Measurements from ENCODE around the gene DCC. TPM values are rescaled to one million over a fixed set of nuclear protein-coding genes. Genes with fewer than 3 reads are reported as not detected.

Gene DCC
- total RNA-seq, 1 experiment from 2014 or later = not detected

- Histone ChIP-seq H2AFZ (no peak overlapping the region), H3K79me2 (ENCODE audit: low read depth) (no peaks in the 10 kb centered on the region), H3K4me1 (replicated peaks; ENCODE audit: insufficient read depth) (no peaks in the 10 kb centered on the region), H3K9me3 (ENCODE audit: insufficient read depth, low read depth) (no peaks in the 10 kb centered on the region), H3K9me2 (ENCODE audit: insufficient read depth) (no peaks in the 10 kb centered on the region), H4K20me1 (ENCODE audit: insufficient read depth) (no peaks in the 10 kb centered on the region), H3K27me3 (ENCODE audit: insufficient read depth, low read depth) (no peaks in the 10 kb centered on the region), H3K27ac (no peak overlapping the region), H3F3A (ENCODE audit: insufficient read depth, low read depth) (no peaks in the 10 kb centered on the region), H3K36me3 (ENCODE audit: low read depth) (no peaks in the 10 kb centered on the region), H3K4me2 (no peak overlapping the region), H3K4me3 (no peak overlapping the region)
- BruUV-seq (replicated peaks) = no TSS peak
- CTCF ChIA-PET = no interaction called here
- POLR2A ChIA-PET (ENCODE audit: unreplicated experiment) = interaction anchor here (0.6 kb wide), 1 partner anchor 1537 kb away, joined by 3 read pairs; no protein-coding TSS in a partner anchor
- DNase-seq = no peak
- intact Hi-C loops (cut with micrococcal nuclease; ENCODE audit: unreplicated experiment) = no loop called here
- TF ChIP-seq EZH2 (IDR thresholded peaks at IDR 0.05; ENCODE audit: low read depth) (no peak), CTCF (conservative IDR thresholded peaks at IDR 0.05) (no peak)
Observed at GRCh38 chr18:52408800-52409302, 68.9 kb downstream of the DCC start.

GRCh38 chr18:52409727-52410126 lies 69.7 kb downstream of the DCC start:
- Histone ChIP-seq H3K27me3 (ENCODE audit: insufficient read depth, low read depth) (no peaks in the 10 kb centered on the region), H4K20me1 (ENCODE audit: insufficient read depth) (no peaks in the 10 kb centered on the region), H3K79me2 (ENCODE audit: low read depth) (no peaks in the 10 kb centered on the region), H3K4me2 (peak overlapping the region; percentile 40; the same call in 1 of the 2 replicates), H3K9me3 (ENCODE audit: insufficient read depth, low read depth) (no peaks in the 10 kb centered on the region), H3F3A (ENCODE audit: insufficient read depth, low read depth) (no peaks in the 10 kb centered on the region), H3K4me1 (replicated peaks; ENCODE audit: insufficient read depth) (no peaks in the 10 kb centered on the region), H3K4me3 (no peak overlapping the region), H3K36me3 (ENCODE audit: low read depth) (no peaks in the 10 kb centered on the region), H3K27ac (no peak overlapping the region), H2AFZ (no peak overlapping the region; the same call in 1 of the 2 replicates), H3K9me2 (ENCODE audit: insufficient read depth) (no peaks in the 10 kb centered on the region)
- ChIA-PET CTCF (no interaction called here), POLR2A (ENCODE audit: unreplicated experiment) (no interaction called here)
- TF ChIP-seq EZH2 (IDR thresholded peaks at IDR 0.05; ENCODE audit: low read depth) = no peak
- TF ChIP-seq CTCF (conservative IDR thresholded peaks at IDR 0.05) = 0 out of 2 replicates have a peak, but pooled peaks have one; percentile 14
- intact Hi-C loops (cut with micrococcal nuclease; ENCODE audit: unreplicated experiment) = no loop called here
- DNase-seq = no peak
- no TSS peak for BruUV-seq (replicated peaks)

GRCh38 chr18:52415131-52415530 lies 75.1 kb downstream of the DCC start:
- Histone ChIP-seq H3K36me3 (ENCODE audit: low read depth) (no peaks in the 10 kb centered on the region), H3K4me1 (replicated peaks; ENCODE audit: insufficient read depth) (no peaks in the 10 kb centered on the region), H3K9me2 (ENCODE audit: insufficient read depth) (no peaks in the 10 kb centered on the region), H3K4me2 (no peak overlapping the region), H3K79me2 (ENCODE audit: low read depth) (no peaks in the 10 kb centered on the region), H3K27ac (no peak overlapping the region), H3K27me3 (ENCODE audit: insufficient read depth, low read depth) (peaks cover 3% of the 10 kb centered on the region; the same call in 1 of the 2 replicates), H2AFZ (no peak overlapping the region), H4K20me1 (ENCODE audit: insufficient read depth) (no peaks in the 10 kb centered on the region), H3F3A (ENCODE audit: insufficient read depth, low read depth) (no peaks in the 10 kb centered on the region), H3K9me3 (ENCODE audit: insufficient read depth, low read depth) (no peaks in the 10 kb centered on the region), H3K4me3 (no peak overlapping the region)
- BruUV-seq (replicated peaks) = no TSS peak
- intact Hi-C loops (cut with micrococcal nuclease; ENCODE audit: unreplicated experiment) = no loop called here
- DNase-seq = no peak
- no peak for TF ChIP-seq EZH2 (IDR thresholded peaks at IDR 0.05; ENCODE audit: low read depth)
- no peak for TF ChIP-seq CTCF (conservative IDR thresholded peaks at IDR 0.05)
- CTCF ChIA-PET = no interaction called here
- POLR2A ChIA-PET (ENCODE audit: unreplicated experiment) = no interaction called here

Measured in PC-9 (cell line).